ENCODE data around the gene LGALS3BP. TPM values are rescaled to one million over a fixed set of nuclear protein-coding genes. Genes with fewer than 3 reads are reported as not detected.

The LGALS3BP gene
- total and polyA plus RNA-seq, 2 of the 13 experiments (the other 11 are each of a cell fraction or from before 2014, with no cell fraction given): 137 to 332 TPM

DNA sequence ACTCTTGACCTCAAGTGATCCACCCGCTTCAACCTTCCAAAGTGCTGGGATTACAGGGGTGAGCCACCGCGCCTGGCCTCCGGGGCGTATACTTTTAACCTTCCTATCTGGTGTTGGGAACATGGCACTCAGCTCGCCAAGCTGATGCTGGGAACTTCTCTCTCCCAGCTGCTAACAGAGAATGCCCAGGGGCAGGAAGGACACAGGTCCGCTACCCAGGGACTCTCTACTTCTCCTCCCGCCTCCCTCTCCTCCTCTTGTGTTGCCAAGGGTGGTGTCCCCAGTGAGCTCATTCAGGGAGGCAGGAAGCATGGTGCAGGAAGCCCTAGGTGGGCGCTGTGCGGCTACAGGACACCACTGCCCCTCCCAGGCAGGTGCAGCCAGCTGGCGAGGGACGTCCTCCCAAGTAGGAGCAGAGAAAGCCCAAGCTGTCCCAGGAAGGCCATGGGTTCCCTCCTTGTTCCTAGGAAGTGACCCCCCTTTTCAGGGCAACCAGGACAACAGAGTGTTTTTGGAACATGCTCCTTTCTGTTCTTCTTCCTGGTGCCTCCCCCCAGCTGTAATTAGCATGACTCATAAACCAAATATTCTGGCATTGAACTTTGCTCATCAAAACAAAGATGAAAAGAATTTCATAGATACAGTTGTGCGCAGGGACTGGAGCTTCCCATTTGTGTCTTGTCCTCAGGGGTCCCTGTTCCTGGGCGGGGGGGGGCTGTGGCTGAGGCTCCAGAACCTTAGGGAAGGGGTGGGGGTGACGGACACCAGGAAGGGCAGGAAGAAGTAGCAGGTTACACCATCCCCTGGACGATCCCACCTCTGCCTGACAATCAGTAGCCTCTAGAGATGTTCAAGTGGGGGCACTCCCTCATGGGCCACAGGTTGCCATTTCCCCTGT, 46.9 kb upstream of the LGALS3BP start (continued):
- TF ChIP-seq RBM22 (optimal IDR thresholded peaks at IDR 0.05; ENCODE audit: low read length): no peak
- no peak for TF ChIP-seq ZNF337 (CRISPR knock-in tag; IDR thresholded peaks at IDR 0.05; ENCODE audit: borderline replicate concordance, low read depth)
- TF ChIP-seq HNRNPL (IDR thresholded peaks at IDR 0.05; ENCODE audit: low read depth, low read length): peak; percentile 62; the same call in 1 of the 2 replicates
- peak; percentile 95 for TF ChIP-seq HNF4G (IDR thresholded peaks at IDR 0.05; ENCODE audit: borderline replicate concordance, low read depth, low read length)
- TF ChIP-seq HNF4G (CRISPR knock-in tag; IDR thresholded peaks at IDR 0.05; ENCODE audit: borderline replicate concordance, low read depth): peak; percentile 50; the same call in 1 of the 2 replicates
- peak; percentile 100 for TF ChIP-seq JUN (CRISPR knock-in tag; IDR thresholded peaks at IDR 0.05)
- TF ChIP-seq, protein P1, sequence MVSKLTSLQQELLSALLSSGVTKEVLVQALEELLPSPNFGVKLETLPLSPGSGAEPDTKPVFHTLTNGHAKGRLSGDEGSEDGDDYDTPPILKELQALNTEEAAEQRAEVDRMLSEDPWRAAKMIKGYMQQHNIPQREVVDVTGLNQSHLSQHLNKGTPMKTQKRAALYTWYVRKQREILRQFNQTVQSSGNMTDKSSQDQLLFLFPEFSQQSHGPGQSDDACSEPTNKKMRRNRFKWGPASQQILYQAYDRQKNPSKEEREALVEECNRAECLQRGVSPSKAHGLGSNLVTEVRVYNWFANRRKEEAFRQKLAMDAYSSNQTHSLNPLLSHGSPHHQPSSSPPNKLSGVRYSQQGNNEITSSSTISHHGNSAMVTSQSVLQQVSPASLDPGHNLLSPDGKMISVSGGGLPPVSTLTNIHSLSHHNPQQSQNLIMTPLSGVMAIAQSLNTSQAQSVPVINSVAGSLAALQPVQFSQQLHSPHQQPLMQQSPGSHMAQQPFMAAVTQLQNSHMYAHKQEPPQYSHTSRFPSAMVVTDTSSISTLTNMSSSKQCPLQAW (CRISPR knock-in tag; IDR thresholded peaks at IDR 0.05): peak; percentile 80
- TF ChIP-seq, protein P2, sequence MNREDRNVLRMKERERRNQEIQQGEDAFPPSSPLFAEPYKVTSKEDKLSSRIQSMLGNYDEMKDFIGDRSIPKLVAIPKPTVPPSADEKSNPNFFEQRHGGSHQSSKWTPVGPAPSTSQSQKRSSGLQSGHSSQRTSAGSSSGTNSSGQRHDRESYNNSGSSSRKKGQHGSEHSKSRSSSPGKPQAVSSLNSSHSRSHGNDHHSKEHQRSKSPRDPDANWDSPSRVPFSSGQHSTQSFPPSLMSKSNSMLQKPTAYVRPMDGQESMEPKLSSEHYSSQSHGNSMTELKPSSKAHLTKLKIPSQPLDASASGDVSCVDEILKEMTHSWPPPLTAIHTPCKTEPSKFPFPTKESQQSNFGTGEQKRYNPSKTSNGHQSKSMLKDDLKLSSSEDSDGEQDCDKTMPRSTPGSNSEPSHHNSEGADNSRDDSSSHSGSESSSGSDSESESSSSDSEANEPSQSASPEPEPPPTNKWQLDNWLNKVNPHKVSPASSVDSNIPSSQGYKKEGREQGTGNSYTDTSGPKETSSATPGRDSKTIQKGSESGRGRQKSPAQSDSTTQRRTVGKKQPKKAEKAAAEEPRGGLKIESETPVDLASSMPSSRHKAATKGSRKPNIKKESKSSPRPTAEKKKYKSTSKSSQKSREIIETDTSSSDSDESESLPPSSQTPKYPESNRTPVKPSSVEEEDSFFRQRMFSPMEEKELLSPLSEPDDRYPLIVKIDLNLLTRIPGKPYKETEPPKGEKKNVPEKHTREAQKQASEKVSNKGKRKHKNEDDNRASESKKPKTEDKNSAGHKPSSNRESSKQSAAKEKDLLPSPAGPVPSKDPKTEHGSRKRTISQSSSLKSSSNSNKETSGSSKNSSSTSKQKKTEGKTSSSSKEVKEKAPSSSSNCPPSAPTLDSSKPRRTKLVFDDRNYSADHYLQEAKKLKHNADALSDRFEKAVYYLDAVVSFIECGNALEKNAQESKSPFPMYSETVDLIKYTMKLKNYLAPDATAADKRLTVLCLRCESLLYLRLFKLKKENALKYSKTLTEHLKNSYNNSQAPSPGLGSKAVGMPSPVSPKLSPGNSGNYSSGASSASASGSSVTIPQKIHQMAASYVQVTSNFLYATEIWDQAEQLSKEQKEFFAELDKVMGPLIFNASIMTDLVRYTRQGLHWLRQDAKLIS (CRISPR knock-in tag; IDR thresholded peaks at IDR 0.05): no peak
- TF ChIP-seq ZFP90 (CRISPR knock-in tag; IDR thresholded peaks at IDR 0.05; ENCODE audit: borderline replicate concordance): peak; percentile 41
- TF ChIP-seq NCOA2 (CRISPR knock-in tag; IDR thresholded peaks at IDR 0.05): peak; percentile 80
- TF ChIP-seq ZNF556 (CRISPR knock-in tag; IDR thresholded peaks at IDR 0.05; ENCODE audit: borderline replicate concordance): peak; percentile 59; the same call in 1 of the 2 replicates
- peak; percentile 32 for TF ChIP-seq ZMYM3 (CRISPR knock-in tag; IDR thresholded peaks at IDR 0.05)
- peak; percentile 79; the same call in 1 of the 2 replicates for TF ChIP-seq ZNF598 (CRISPR knock-in tag; IDR thresholded peaks at IDR 0.05; ENCODE audit: borderline replicate concordance)
- TF ChIP-seq ARNTL (CRISPR knock-in tag; IDR thresholded peaks at IDR 0.05): 0 out of 2 replicates have a peak, but pooled peaks have one; percentile 34
- TF ChIP-seq ZBTB38 (CRISPR knock-in tag; IDR thresholded peaks at IDR 0.05): peak; percentile 90
- TF ChIP-seq HMG20A (CRISPR knock-in tag; IDR thresholded peaks at IDR 0.05; ENCODE audit: borderline replicate concordance): peak; percentile 33; the same call in 1 of the 2 replicates
- peak; percentile 33; the same call in 1 of the 2 replicates for TF ChIP-seq ZFP82 (CRISPR knock-in tag; IDR thresholded peaks at IDR 0.05; ENCODE audit: borderline replicate concordance)
- TF ChIP-seq PTBP1 (IDR thresholded peaks at IDR 0.05; ENCODE audit: low read depth, low read length, poor library complexity, severe bottlenecking): peak; percentile 45
- TF ChIP-seq ZNF136 (CRISPR knock-in tag; IDR thresholded peaks at IDR 0.05; ENCODE audit: low read depth): peak; percentile 40; the same call in 1 of the 2 replicates
- peak; percentile 28; the same call in 1 of the 2 replicates for TF ChIP-seq KDM3A (CRISPR knock-in tag; IDR thresholded peaks at IDR 0.05; ENCODE audit: low read depth)
- TF ChIP-seq MEIS2 (CRISPR knock-in tag; IDR thresholded peaks at IDR 0.05): 0 out of 2 replicates have a peak, but pooled peaks have one; percentile 60
- no peak for TF ChIP-seq NONO (IDR thresholded peaks at IDR 0.05)
- no peak for TF ChIP-seq NONO (CRISPR knock-in tag; conservative IDR thresholded peaks at IDR 0.05)

All from HepG2 (cell line).